ENCODE results near the gene CAPN10.

DNA sequence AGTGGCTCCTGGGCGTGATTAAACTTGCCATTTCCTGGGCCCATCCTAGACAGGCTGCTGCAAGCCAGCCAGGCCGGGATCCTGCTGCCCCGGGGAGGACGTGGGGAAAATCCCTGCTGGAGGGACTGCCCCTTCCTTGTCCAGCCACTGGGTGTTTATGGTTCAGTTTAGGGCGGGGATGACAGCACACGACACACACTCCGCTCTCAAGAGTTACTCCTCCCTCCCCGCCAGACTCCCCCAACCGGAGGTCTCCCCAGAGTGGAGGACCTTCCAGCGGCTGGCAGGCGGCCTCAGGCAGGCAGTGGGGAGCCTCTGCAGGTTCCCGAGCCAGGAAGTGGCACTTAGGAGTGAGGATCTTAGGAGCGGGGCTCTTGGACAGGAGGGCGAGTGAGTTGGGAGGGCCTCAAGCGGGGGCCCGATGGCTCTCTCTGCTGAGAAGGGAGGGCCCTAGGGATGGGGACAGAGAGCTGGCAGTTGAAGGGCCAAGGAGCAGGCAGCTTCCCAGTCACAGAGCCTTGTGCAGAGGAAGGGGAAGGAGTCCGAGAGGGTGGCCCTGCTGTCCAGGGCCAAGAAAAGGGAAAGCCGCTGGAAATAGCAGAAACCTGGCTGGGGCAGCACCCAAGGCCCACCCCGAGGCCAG lies 33.1 kb downstream of the CAPN10 start:
- TF ChIP-seq, protein P1, sequence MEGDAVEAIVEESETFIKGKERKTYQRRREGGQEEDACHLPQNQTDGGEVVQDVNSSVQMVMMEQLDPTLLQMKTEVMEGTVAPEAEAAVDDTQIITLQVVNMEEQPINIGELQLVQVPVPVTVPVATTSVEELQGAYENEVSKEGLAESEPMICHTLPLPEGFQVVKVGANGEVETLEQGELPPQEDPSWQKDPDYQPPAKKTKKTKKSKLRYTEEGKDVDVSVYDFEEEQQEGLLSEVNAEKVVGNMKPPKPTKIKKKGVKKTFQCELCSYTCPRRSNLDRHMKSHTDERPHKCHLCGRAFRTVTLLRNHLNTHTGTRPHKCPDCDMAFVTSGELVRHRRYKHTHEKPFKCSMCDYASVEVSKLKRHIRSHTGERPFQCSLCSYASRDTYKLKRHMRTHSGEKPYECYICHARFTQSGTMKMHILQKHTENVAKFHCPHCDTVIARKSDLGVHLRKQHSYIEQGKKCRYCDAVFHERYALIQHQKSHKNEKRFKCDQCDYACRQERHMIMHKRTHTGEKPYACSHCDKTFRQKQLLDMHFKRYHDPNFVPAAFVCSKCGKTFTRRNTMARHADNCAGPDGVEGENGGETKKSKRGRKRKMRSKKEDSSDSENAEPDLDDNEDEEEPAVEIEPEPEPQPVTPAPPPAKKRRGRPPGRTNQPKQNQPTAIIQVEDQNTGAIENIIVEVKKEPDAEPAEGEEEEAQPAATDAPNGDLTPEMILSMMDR (IDR thresholded peaks at IDR 0.05; ENCODE audit: insufficient read depth, low read length, poor library complexity, severe bottlenecking) = no peak
- no peak for TF ChIP-seq EZH2phosphoT487 (conservative IDR thresholded peaks at IDR 0.05; ENCODE audit: low read length)

Data from SU-DHL-6 (cell line).